ENCODE measurements around the gene PATL2.
"Not testable (repeated sequence)": the region's sequence is repeated elsewhere in the genome, so short reads cannot be mapped to it uniquely, and the experiment has no call there.

PATL2 gene

GRCh38 chr15:44705986-44706385 lies 5.1 kb downstream of the PATL2 start:
- TF ChIP-seq MYC (IDR thresholded peaks at IDR 0.05; ENCODE audit: low read depth, low read length) (no peak), POLR2A (IDR thresholded peaks at IDR 0.05; ENCODE audit: extremely low read depth, insufficient read length) (no peak)
- TF ChIP-seq, protein P1, sequence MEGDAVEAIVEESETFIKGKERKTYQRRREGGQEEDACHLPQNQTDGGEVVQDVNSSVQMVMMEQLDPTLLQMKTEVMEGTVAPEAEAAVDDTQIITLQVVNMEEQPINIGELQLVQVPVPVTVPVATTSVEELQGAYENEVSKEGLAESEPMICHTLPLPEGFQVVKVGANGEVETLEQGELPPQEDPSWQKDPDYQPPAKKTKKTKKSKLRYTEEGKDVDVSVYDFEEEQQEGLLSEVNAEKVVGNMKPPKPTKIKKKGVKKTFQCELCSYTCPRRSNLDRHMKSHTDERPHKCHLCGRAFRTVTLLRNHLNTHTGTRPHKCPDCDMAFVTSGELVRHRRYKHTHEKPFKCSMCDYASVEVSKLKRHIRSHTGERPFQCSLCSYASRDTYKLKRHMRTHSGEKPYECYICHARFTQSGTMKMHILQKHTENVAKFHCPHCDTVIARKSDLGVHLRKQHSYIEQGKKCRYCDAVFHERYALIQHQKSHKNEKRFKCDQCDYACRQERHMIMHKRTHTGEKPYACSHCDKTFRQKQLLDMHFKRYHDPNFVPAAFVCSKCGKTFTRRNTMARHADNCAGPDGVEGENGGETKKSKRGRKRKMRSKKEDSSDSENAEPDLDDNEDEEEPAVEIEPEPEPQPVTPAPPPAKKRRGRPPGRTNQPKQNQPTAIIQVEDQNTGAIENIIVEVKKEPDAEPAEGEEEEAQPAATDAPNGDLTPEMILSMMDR (IDR thresholded peaks at IDR 0.05; ENCODE audit: low read depth, low read length): no peak
- TF ChIP-seq, protein P2, sequence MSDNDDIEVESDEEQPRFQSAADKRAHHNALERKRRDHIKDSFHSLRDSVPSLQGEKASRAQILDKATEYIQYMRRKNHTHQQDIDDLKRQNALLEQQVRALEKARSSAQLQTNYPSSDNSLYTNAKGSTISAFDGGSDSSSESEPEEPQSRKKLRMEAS (IDR thresholded peaks at IDR 0.05; ENCODE audit: low read depth, low read length): no peak
- H3K4me3 ChIP-seq (ENCODE audit: low read depth, low read length): no peak overlapping the region
- DNase-seq (ENCODE audit: low read depth): no peak

GRCh38 chr15:44700676-44701075 lies 10.4 kb downstream of the PATL2 start:
- H3K4me3 ChIP-seq (ENCODE audit: low read depth, low read length); DNase-seq (ENCODE audit: low read depth): not testable (repeated sequence)

DNA sequence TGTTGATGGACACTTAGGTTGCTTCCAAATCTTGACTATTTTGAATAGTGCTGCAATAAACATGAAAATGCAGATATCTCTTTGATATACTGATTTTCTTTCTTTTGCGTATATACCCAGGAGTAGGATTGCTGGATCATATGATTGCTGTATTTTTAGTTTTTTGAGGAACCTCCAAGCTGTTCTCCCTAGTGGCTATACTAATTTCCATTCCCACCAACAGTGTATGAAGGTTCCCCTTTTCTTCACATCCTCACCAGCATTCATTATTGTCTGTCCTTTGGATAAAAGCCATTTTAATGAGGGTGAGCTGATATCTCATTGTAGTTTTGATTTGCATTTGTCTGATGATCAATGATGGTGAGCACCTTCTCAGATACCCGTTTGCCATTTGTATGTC lies 12.5 kb downstream of the PATL2 start:
- TF ChIP-seq, protein P2 (IDR thresholded peaks at IDR 0.05; ENCODE audit: low read depth, low read length): no peak
- TF ChIP-seq, protein P1 (IDR thresholded peaks at IDR 0.05; ENCODE audit: low read depth, low read length): no peak
- no peak for TF ChIP-seq POLR2A (IDR thresholded peaks at IDR 0.05; ENCODE audit: extremely low read depth, insufficient read length)
- no peak for TF ChIP-seq MYC (IDR thresholded peaks at IDR 0.05; ENCODE audit: low read depth, low read length)
- DNase-seq (ENCODE audit: low read depth): no peak
- H3K4me3 ChIP-seq (ENCODE audit: low read depth, low read length): no peak overlapping the region

- H3K4me3 ChIP-seq (ENCODE audit: low read depth, low read length): no peak overlapping the region
- no peak for DNase-seq (ENCODE audit: low read depth)
- TF ChIP-seq, protein P2 (IDR thresholded peaks at IDR 0.05; ENCODE audit: low read depth, low read length): no peak
- TF ChIP-seq MYC (IDR thresholded peaks at IDR 0.05; ENCODE audit: low read depth, low read length): no peak
Measured at GRCh38 chr15:44697014-44697413, 14.1 kb downstream of the PATL2 start.

DNA sequence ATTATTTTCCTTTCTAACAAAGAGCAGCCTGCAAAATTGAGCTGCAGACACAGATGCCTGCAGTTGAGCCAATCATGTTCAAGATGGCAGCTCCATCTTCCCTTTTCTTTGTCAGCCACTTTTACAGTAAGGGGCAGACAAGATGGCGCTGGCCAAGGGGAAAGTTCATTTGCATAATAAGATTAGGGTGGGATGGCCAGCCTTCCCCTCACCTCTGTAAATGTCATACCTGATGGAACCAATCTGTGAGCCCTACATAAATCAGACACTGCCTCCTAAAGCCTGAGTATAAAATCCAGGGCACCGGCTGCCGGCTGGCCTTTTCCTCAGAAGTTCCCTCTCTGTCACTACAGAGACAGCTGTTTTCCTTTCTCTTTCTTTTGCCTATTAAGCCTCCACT lies 15.8 kb downstream of the PATL2 start:
- no peak overlapping the region for H3K4me3 ChIP-seq (ENCODE audit: low read depth, low read length)
- DNase-seq (ENCODE audit: low read depth): no peak
- TF ChIP-seq MYC (IDR thresholded peaks at IDR 0.05; ENCODE audit: low read depth, low read length) (no peak), POLR2A (IDR thresholded peaks at IDR 0.05; ENCODE audit: extremely low read depth, insufficient read length) (no peak)
- TF ChIP-seq, protein P1 (IDR thresholded peaks at IDR 0.05; ENCODE audit: low read depth, low read length): no peak
- TF ChIP-seq, protein P2 (IDR thresholded peaks at IDR 0.05; ENCODE audit: low read depth, low read length): no peak

GRCh38 chr15:44694416-44694815 lies 16.7 kb downstream of the PATL2 start:
- no peak for TF ChIP-seq POLR2A (IDR thresholded peaks at IDR 0.05; ENCODE audit: extremely low read depth, insufficient read length)
- no peak for TF ChIP-seq MYC (IDR thresholded peaks at IDR 0.05; ENCODE audit: low read depth, low read length)
- TF ChIP-seq, protein P2 (IDR thresholded peaks at IDR 0.05; ENCODE audit: low read depth, low read length): no peak
- TF ChIP-seq, protein P1 (IDR thresholded peaks at IDR 0.05; ENCODE audit: low read depth, low read length): no peak
- H3K4me3 ChIP-seq (ENCODE audit: low read depth, low read length): no peak overlapping the region
- no peak for DNase-seq (ENCODE audit: low read depth)

GRCh38 chr15:44692659-44693058 lies 18.5 kb downstream of the PATL2 start:
- TF ChIP-seq, protein P1 (IDR thresholded peaks at IDR 0.05; ENCODE audit: low read depth, low read length): no peak
- no peak for TF ChIP-seq MYC (IDR thresholded peaks at IDR 0.05; ENCODE audit: low read depth, low read length)
- no peak for TF ChIP-seq POLR2A (IDR thresholded peaks at IDR 0.05; ENCODE audit: extremely low read depth, insufficient read length)
- TF ChIP-seq, protein P2 (IDR thresholded peaks at IDR 0.05; ENCODE audit: low read depth, low read length): no peak
- DNase-seq (ENCODE audit: low read depth): no peak
- no peak overlapping the region for H3K4me3 ChIP-seq (ENCODE audit: low read depth, low read length)

GRCh38 chr15:44690245-44690644 lies 20.9 kb downstream of the PATL2 start:
- H3K4me3 ChIP-seq (ENCODE audit: low read depth, low read length): not testable (repeated sequence)
- peak; percentile 16 for DNase-seq (ENCODE audit: low read depth)

GRCh38 chr15:44689318-44689717 lies 21.8 kb downstream of the PATL2 start:
- not testable (repeated sequence) for DNase-seq (ENCODE audit: low read depth); H3K4me3 ChIP-seq (ENCODE audit: low read depth, low read length)

Measured in NB4 (cell line).